Measurements from ENCODE around the gene PTPRN2. TPM values are rescaled to one million over a fixed set of nuclear protein-coding genes. Genes with fewer than 3 reads are reported as not detected.

The PTPRN2 gene
- total and polyA plus RNA-seq, 2 of the 13 experiments (the other 11 are each of a cell fraction or from before 2014, with no cell fraction given), result 2.5 to 24.2 TPM

GRCh38 chr7:157754416-157754790 is 833.2 kb downstream of the PTPRN2 start:
- no peaks in the 10 kb centered on the region for H3K79me2 ChIP-seq (ENCODE audit: insufficient read depth, low read length)
- ChIA-PET POLR2A (no interaction called here), CTCF (ENCODE audit: low intra/inter-chr PET ratio, low total read pairs) (no interaction called here)
- H3K36me3 ChIP-seq (replicated peaks in 1 of 2; ENCODE audit: control insufficient read depth in 1 of 2, insufficient read depth in 2 of 2, low read length in 2 of 2), result no peaks in the 10 kb centered on the region
- no peak overlapping the region for H3K9ac ChIP-seq (ENCODE audit: insufficient read depth, low read depth, low read length)
- no peaks in the 10 kb centered on the region; a peak in 3 of 5 replicates for H3K27me3 ChIP-seq (ENCODE audit: control insufficient read depth in 1 of 2, insufficient read depth in 2 of 2, low read length in 2 of 2)
- H4K20me1 ChIP-seq (ENCODE audit: insufficient read depth, low read length), result peaks cover 9% of the 10 kb centered on the region; the same call in 1 of the 2 replicates
- no peak for TF ChIP-seq NPAS2 (CRISPR knock-in tag; IDR thresholded peaks at IDR 0.05; ENCODE audit: borderline replicate concordance)
- no peak for TF ChIP-seq PCBP2 (optimal IDR thresholded peaks at IDR 0.05; ENCODE audit: low read depth, low read length, poor library complexity, severe bottlenecking)
- no peak for TF ChIP-seq ZNF276 (CRISPR knock-in tag; IDR thresholded peaks at IDR 0.05; ENCODE audit: low read depth)
- TF ChIP-seq SMYD3 (CRISPR knock-in tag; IDR thresholded peaks at IDR 0.05), result no peak
- no peak for TF ChIP-seq PAX8 (CRISPR knock-in tag; IDR thresholded peaks at IDR 0.05; ENCODE audit: borderline replicate concordance)
- TF ChIP-seq NR1H2 (CRISPR knock-in tag; IDR thresholded peaks at IDR 0.05; ENCODE audit: borderline replicate concordance, low read depth), result no peak
- TF ChIP-seq ZNF605 (CRISPR knock-in tag; IDR thresholded peaks at IDR 0.05), result no peak
- TF ChIP-seq ZNF790 (CRISPR knock-in tag; IDR thresholded peaks at IDR 0.05; ENCODE audit: borderline replicate concordance), result no peak
- no peak for TF ChIP-seq SMC3 (IDR thresholded peaks at IDR 0.05; ENCODE audit: low read length)
- H3K4me1 ChIP-seq (ENCODE audit: insufficient read depth, low read length), result no peaks in the 10 kb centered on the region
- DNase-seq (ENCODE audit: low spot score) (no peak), FAIRE-seq (no peak), ATAC-seq (no peak)
- in situ Hi-C loops (cut with HindIII; ENCODE audit: extremely low pct_ligation_motif_present, low pct_unique_long_range_greater_than_20kb), result no loop called here
- WGBS (ENCODE audit: low lambda C conversion rate), result 61% methylated on average over 8 of the region's 9 CpGs
- H3K4me3 ChIP-seq (replicated peaks in 1 of 3; ENCODE audit: insufficient read depth in 1 of 3, low read depth in 2 of 3, low read length in 3 of 3), result no peak overlapping the region
- no TSS peak for BruUV-seq (replicated peaks)
- H3K27ac ChIP-seq (ENCODE audit: extremely low read length, insufficient read depth, low read length), result no peak overlapping the region
- no peaks in the 10 kb centered on the region for H3K9me3 ChIP-seq (ENCODE audit: low read length)
- H3K4me2 ChIP-seq (ENCODE audit: low read depth, low read length), result no peak overlapping the region
- intact Hi-C loops (cut with micrococcal nuclease; ENCODE audit: unreplicated experiment), result no loop called here
- H2AFZ ChIP-seq (ENCODE audit: low read length), result no peak overlapping the region
